NT2/D1 (cell line): Measurements from ENCODE around the gene PLEKHM1.

Experiments
- DNase-seq: peaks from one replicate; pipeline ENCODE4 v3.0.0-alpha.2; 2011; ENCODE audit warnings: low read depth, low spot score
- H3K27me3 ChIP-seq: 2 replicates; pipeline ENCODE4 v1.6.0; 2011; ENCODE audit warnings: mild to moderate bottlenecking; ENCODE audit not compliant: insufficient read length, insufficient read depth
- H3K36me3 ChIP-seq: 2 replicates; pipeline ENCODE4 v1.6.1; 2011; ENCODE audit warnings: mild to moderate bottlenecking, low read length, mixed read lengths; ENCODE audit not compliant: insufficient read depth, insufficient read length
- H3K4me1 ChIP-seq: 2 replicates; pipeline ENCODE4 v1.5.1; 2011; ENCODE audit not compliant: insufficient read depth, insufficient read length
- H3K4me3 ChIP-seq: 2 replicates; pipeline ENCODE4 v1.5.1; 2011; ENCODE audit warnings: low read depth; ENCODE audit not compliant: insufficient read length
- H3K9ac ChIP-seq: 2 replicates; pipeline ENCODE4 v1.6.0; 2011; ENCODE audit warnings: low read depth; ENCODE audit not compliant: insufficient read length
- H3K9me3 ChIP-seq: 2 replicates; pipeline ENCODE4 v1.5.1; 2011; ENCODE audit warnings: mild to moderate bottlenecking, low read length; ENCODE audit not compliant: insufficient read depth
- SUZ12 ChIP-seq: IDR thresholded peaks from 2 replicates; pipeline ENCODE4 v1.6.1; 2011; ENCODE audit not compliant: insufficient read length, insufficient read depth; ENCODE audit errors: extremely low read depth
- YY1 ChIP-seq: IDR thresholded peaks from 2 replicates; pipeline ENCODE4 v1.6.1; 2011; ENCODE audit not compliant: insufficient read length, insufficient read depth
- ZNF274 ChIP-seq: IDR thresholded peaks from 2 replicates; pipeline ENCODE4 v1.6.1; 2011; ENCODE audit warnings: mild to moderate bottlenecking, low read depth, low read length

PLEKHM1 gene

DNA sequence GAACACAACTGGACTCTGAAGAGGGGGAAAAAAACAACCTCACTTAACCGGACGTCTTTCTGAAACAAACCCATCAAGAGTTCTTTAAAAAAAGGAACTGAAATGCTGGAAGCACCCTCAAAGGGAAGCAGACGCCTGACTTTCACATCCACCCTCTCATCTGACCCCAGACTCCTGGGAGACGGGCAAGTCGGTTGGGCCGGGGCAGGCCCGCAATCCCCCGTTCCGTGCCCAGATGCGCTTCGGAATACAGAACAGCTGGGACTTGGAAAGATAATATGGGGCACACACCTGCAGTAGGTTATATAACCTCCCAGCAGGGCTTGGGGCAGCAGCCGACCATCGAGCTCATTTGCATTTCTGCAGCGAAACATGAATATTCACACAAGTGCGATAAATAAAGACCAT is 61.6 kb downstream of the PLEKHM1 start:
- no peaks in the 10 kb centered on the region for H3K9me3 ChIP-seq
- peaks cover 14% of the 10 kb centered on the region for H3K4me1 ChIP-seq
- no peak for TF ChIP-seq YY1
- no peak for TF ChIP-seq ZNF274
- TF ChIP-seq SUZ12, result no peak
- H3K36me3 ChIP-seq, result no peaks in the 10 kb centered on the region
- peak overlapping the region; percentile 34 for H3K4me3 ChIP-seq
- peaks cover 72% of the 10 kb centered on the region for H3K27me3 ChIP-seq
- no peak overlapping the region for H3K9ac ChIP-seq
- DNase-seq, result no peak

DNA sequence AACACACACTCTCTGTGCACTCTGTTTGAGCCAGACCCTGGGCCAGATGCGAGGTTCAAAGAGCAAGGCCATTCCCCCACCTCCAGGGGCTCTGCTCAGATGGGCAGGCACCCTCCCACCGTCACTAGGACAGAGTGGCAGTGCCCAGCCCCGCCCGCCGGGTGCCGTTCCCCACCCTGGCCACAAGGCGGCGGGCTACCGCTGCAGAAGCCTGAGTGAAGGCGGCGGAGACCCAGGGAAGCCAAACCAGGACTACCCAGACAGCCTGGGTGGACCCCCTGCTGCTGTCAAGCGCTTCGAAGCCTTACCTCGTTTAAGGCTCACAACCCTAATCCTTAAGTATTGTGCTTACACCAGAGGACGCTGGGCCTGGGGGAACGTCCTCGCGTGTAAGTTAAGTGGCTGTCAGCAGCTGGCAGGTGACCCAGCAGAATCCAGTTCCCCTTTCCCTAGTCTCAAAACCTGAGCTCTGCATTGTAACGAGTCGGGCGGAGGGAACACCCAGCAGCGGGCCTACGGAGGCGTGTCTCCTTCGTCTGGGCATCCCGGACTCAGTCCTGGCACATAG is 62.4 kb downstream of the PLEKHM1 start:
- Histone ChIP-seq H3K4me3 (no peak overlapping the region), H3K9ac (no peak overlapping the region), H3K4me1 (peaks cover 13% of the 10 kb centered on the region), H3K36me3 (no peaks in the 10 kb centered on the region), H3K9me3 (no peaks in the 10 kb centered on the region), H3K27me3 (peaks cover 64% of the 10 kb centered on the region)
- DNase-seq, result no peak
- TF ChIP-seq SUZ12, result no peak
- TF ChIP-seq YY1, result no peak
- no peak for TF ChIP-seq ZNF274

DNA sequence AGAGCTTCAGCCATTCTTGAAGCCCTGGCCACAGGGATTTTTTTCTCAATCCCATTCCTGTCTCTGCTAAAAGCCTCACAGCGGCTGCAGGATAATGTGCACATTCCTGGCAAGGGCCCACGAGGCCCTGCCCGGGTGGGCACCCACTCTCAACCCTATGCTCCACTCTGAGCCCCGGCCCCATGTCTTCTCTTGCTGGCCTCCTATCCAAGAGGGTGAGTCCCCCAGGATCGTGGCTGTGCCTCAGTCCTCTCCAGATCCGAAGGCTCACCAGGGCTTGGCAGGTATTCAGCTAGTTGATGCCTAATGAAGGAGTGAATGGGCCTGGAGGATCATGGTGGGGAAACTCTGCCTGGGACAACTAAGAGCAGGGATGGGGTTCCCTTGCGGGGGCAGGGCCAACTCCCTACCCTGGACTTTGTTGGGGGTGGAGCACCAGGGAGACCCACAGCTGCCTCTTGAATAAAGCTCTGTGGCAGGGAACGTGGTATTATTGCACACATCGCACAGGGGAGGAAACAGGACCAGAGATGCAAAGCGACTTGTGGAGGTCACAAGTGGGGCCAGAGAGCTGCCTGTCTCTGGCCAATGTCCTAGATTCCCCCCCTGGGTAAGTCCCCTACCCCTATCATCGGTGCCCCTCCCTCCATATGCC is 63.2 kb downstream of the PLEKHM1 start:
- TF ChIP-seq SUZ12, result no peak
- no peak for TF ChIP-seq ZNF274
- TF ChIP-seq YY1, result no peak
- Histone ChIP-seq H3K9me3 (no peaks in the 10 kb centered on the region), H3K4me3 (no peak overlapping the region), H3K4me1 (peaks cover 12% of the 10 kb centered on the region), H3K36me3 (no peaks in the 10 kb centered on the region), H3K27me3 (peaks cover 56% of the 10 kb centered on the region), H3K9ac (peak overlapping the region; percentile 43)
- DNase-seq, result no peak

GRCh38 chr17:45426561-45426960 is 64.0 kb downstream of the PLEKHM1 start:
- Histone ChIP-seq H3K4me3 (no peak overlapping the region), H3K4me1 (peaks cover 12% of the 10 kb centered on the region), H3K36me3 (no peaks in the 10 kb centered on the region), H3K9me3 (no peaks in the 10 kb centered on the region), H3K27me3 (peaks cover 52% of the 10 kb centered on the region), H3K9ac (peak overlapping the region; percentile 29)
- TF ChIP-seq ZNF274 (no peak), YY1 (no peak), SUZ12 (no peak)
- no peak for DNase-seq

DNA sequence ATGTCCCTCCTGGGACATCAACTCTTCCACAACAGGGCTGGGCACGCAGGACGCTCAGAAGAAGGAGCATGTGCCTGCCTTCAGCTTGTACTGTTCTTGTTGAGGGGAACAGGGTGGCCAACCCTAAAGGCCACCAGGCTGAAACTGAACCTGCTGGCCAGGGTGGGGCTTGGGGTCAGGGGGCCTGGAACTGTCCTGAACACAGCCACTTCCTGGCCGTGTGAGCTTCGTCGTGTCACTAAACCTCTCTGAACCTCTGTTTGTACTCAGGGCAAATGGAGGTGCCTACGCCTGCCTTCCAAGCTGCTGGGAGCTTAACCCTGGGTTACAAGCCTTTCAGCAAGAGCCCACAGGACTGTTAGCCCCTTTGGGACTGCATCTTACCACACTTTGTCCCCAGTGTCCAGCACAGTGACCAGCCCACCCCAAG is 64.5 kb downstream of the PLEKHM1 start:
- Histone ChIP-seq H3K27me3 (peaks cover 49% of the 10 kb centered on the region), H3K9ac (peak overlapping the region; percentile 29), H3K4me3 (no peak overlapping the region), H3K9me3 (no peaks in the 10 kb centered on the region), H3K36me3 (no peaks in the 10 kb centered on the region), H3K4me1 (peaks cover 12% of the 10 kb centered on the region)
- no peak for DNase-seq
- TF ChIP-seq YY1 (no peak), ZNF274 (no peak), SUZ12 (no peak)

- Histone ChIP-seq H3K9ac (peak overlapping the region; percentile 63), H3K4me3 (peak overlapping the region; percentile 34), H3K4me1 (peaks cover 12% of the 10 kb centered on the region), H3K27me3 (peaks cover 42% of the 10 kb centered on the region), H3K36me3 (no peaks in the 10 kb centered on the region), H3K9me3 (no peaks in the 10 kb centered on the region)
- TF ChIP-seq YY1 (no peak), SUZ12 (no peak), ZNF274 (no peak)
- DNase-seq, result peak; percentile 79
These were observed 65.2 kb downstream of the PLEKHM1 start for GRCh38 chr17:45425125-45425983.

GRCh38 chr17:45424769-45425124 is 65.8 kb downstream of the PLEKHM1 start:
- Histone ChIP-seq H3K4me3 (peak overlapping the region; percentile 34), H3K27me3 (peaks cover 36% of the 10 kb centered on the region), H3K4me1 (peaks cover 9% of the 10 kb centered on the region), H3K9ac (peak overlapping the region; percentile 63), H3K9me3 (no peaks in the 10 kb centered on the region), H3K36me3 (no peaks in the 10 kb centered on the region)
- no peak for DNase-seq
- TF ChIP-seq SUZ12 (no peak), ZNF274 (no peak), YY1 (no peak)
